Endothelial cell of umbilical vein (primary cell): Measurements from ENCODE around the gene MRPL55. TPM values are rescaled to one million over a fixed set of nuclear protein-coding genes. Genes with fewer than 3 reads are reported as not detected.

ENCODE experiments used
- BruUV-seq: library from RNA; stranded (reverse); fragments of 400-500 nt; replicated peaks from 2 replicates; lab custom pipeline; 2021; lab: Mats Ljungman, UMichigan
- CTCF ChIA-PET: fragments of 300-600, 350-600 bp; sonication (Branson Sonifier 250); formaldehyde crosslinking; loops from one replicate; lab custom pipeline; 2021; ENCODE audit warnings: antibody characterized with exemption, inconsistent platforms; lab: Charles Lee
- POLR2A ChIA-PET: fragments of 300-600, 350-600 bp; sonication (Branson Sonifier 250); formaldehyde crosslinking; loops from one replicate; lab custom pipeline; 2021; ENCODE audit warnings: antibody characterized with exemption, inconsistent platforms; lab: Charles Lee
- DNase-seq: peaks from one replicate; pipeline ENCODE4 v3.0.0-alpha.2; 2011; ENCODE audit warnings: low read depth, low spot score
- FAIRE-seq: peaks from 2 replicates; lab custom pipeline; 2011; peaks lifted over from hg19 to GRCh38; lab: Jason Lieb, UNC
- H2AFZ ChIP-seq: 2 replicates; pipeline ENCODE4 v1.6.0; 2012; ENCODE audit warnings: low read depth, low read length, control low read depth, inconsistent platforms
- H3K27ac ChIP-seq: 2 replicates; pipeline ENCODE4 v1.5.1; 2011; ENCODE audit warnings: low read depth, mild to moderate bottlenecking, control low read depth, low read length, moderate library complexity; ENCODE audit not compliant: insufficient read depth
- H3K27me3 ChIP-seq, 2 experiments: 2 replicates each; pipeline versions ENCODE4 v1.6.0 to v1.6.1; 2011; ENCODE audit warnings: low read length in 2 of 2, mixed read lengths in 1 of 2; ENCODE audit not compliant: control insufficient read depth in 2 of 2, insufficient read depth in 2 of 2
- H3K36me3 ChIP-seq, 2 experiments: 2 replicates in 1 of 2; 3 replicates in 1 of 2; pipeline ENCODE4 v1.5.1; 2011; ENCODE audit warnings: low read length in 2 of 2, mild to moderate bottlenecking in 1 of 2, moderate library complexity in 1 of 2; ENCODE audit not compliant: control insufficient read depth in 2 of 2, insufficient read depth in 2 of 2; ENCODE audit errors: extremely low read depth in 1 of 2
- H3K4me1 ChIP-seq: 3 replicates; pipeline ENCODE4 v1.5.1; 2011; ENCODE audit warnings: mild to moderate bottlenecking, low read length; ENCODE audit not compliant: control insufficient read depth, insufficient read depth; ENCODE audit errors: extremely low read depth
- H3K4me2 ChIP-seq: 2 replicates; pipeline ENCODE4 v1.6.1; 2011; ENCODE audit warnings: low read length, control low read depth, mixed read lengths; ENCODE audit not compliant: insufficient read depth
- H3K4me3 ChIP-seq, 3 experiments: fragments of 200-600 bp in 1 of 3; sonication (generic), shearing (Covaris generic) in 1 of 3; replicated peaks in 1 of 3; 2 replicates each; pipeline ENCODE4 v1.5.1; 2011 to 2016; ENCODE audit warnings: control low read depth in 3 of 3, low read length in 3 of 3, mild to moderate bottlenecking in 2 of 3, inconsistent platforms in 1 of 3, low read depth in 1 of 3, moderate library complexity in 1 of 3; ENCODE audit not compliant: insufficient read depth in 1 of 3
- H3K79me2 ChIP-seq: 2 replicates; pipeline ENCODE4 v1.6.0; 2012; ENCODE audit warnings: low read length, inconsistent platforms; ENCODE audit not compliant: control insufficient read depth, insufficient read depth
- H3K9ac ChIP-seq: replicated peaks from 2 replicates; pipeline ENCODE3; 2011; ENCODE audit warnings: low read length, control low read depth; ENCODE audit not compliant: insufficient read depth; ENCODE audit errors: extremely low read depth
- H3K9me1 ChIP-seq: replicated peaks from 3 replicates; pipeline ENCODE4 v1.6.0; 2011; ENCODE audit warnings: mild to moderate bottlenecking, low read length; ENCODE audit not compliant: control insufficient read depth, insufficient read depth; ENCODE audit errors: extremely low read depth
- H3K9me3 ChIP-seq: replicated peaks from 2 replicates; pipeline ENCODE4 v1.5.1; 2012; ENCODE audit warnings: low read length, inconsistent platforms; ENCODE audit not compliant: control insufficient read depth, insufficient read depth
- H4K20me1 ChIP-seq: replicated peaks from 2 replicates; pipeline ENCODE3; 2011; ENCODE audit warnings: mild to moderate bottlenecking, low read length; ENCODE audit not compliant: control insufficient read depth, insufficient read depth; ENCODE audit errors: extremely low read depth
- CTCF ChIP-seq, 2 donors: IDR thresholded peaks; 1 replicate in 1 of 2; 2 replicates in 1 of 2; pipeline ENCODE4 v1.5.1; 2011; ENCODE audit warnings: low read length in 2 of 2, mild to moderate bottlenecking in 2 of 2, moderate library complexity in 2 of 2, control low read depth in 1 of 2, inconsistent platforms in 1 of 2, low read depth in 1 of 2; ENCODE audit not compliant: insufficient read depth in 1 of 2; ENCODE audit errors: extremely low read depth in 1 of 2
- FOS ChIP-seq: IDR thresholded peaks from 2 replicates; pipeline ENCODE4 v1.6.1; 2011; ENCODE audit warnings: mild to moderate bottlenecking, low read length, moderate library complexity, borderline replicate concordance; ENCODE audit not compliant: insufficient read depth
- JUN ChIP-seq: IDR thresholded peaks from 2 replicates; pipeline ENCODE4 v1.6.1; 2011; ENCODE audit warnings: borderline replicate concordance, low read depth; ENCODE audit not compliant: insufficient read length, insufficient read depth
- MYC ChIP-seq: IDR thresholded peaks from one replicate; pipeline ENCODE4 v1.6.1; 2011; ENCODE audit warnings: mild to moderate bottlenecking, low read depth, low read length
- POLR2AphosphoS5 ChIP-seq: IDR thresholded peaks from 2 replicates; pipeline ENCODE4 v1.6.1; 2012; ENCODE audit warnings: low read depth, mild to moderate bottlenecking, control low read depth, low read length, moderate library complexity; ENCODE audit not compliant: insufficient read depth
- dilution Hi-C: fragments of 300-500 bp; cut with MboI; formaldehyde crosslinking; loops from one replicate; pipeline ENCODE4 v1.15.0; 2019; ENCODE audit warnings: low sequenced_read_pairs; ENCODE audit not compliant: extremely low pct_ligation_motif_present
- intact Hi-C: fragments of 100-400 bp; cut with micrococcal nuclease; formaldehyde crosslinking; loops from one replicate; pipeline ENCODE4 v1.10.0; 2022
- polyA plus RNA-seq, 4 experiments: library from polyadenylated mRNA; depleted of rRNA in 3 of 4; stranded (reverse) in 3 of 4; unstranded in 1 of 4; fragments of >200 nt; gene quantifications; 2 replicates each; pipeline versions ENCODE4 v1.2.1 to v1.2.3, GENCODE V29; 2011 to 2012; ENCODE audit warnings: missing spikeins in 1 of 4
- total RNA-seq: library from RNA; stranded (reverse); gene quantifications from 2 replicates; pipeline ENCODE4 v1.2.3, GENCODE V29; 2021
- TF ChIP-seq, protein P1 (sequence below): IDR thresholded peaks from 2 replicates; pipeline ENCODE4 v1.6.1; 2011; ENCODE audit not compliant: insufficient read depth, insufficient read length

The MRPL55 gene
- total and polyA plus RNA-seq, 2 donors (not counting 3 experiments of a cell fraction or from before 2014, with no cell fraction given) = 58.7 to 155 TPM

DNA sequence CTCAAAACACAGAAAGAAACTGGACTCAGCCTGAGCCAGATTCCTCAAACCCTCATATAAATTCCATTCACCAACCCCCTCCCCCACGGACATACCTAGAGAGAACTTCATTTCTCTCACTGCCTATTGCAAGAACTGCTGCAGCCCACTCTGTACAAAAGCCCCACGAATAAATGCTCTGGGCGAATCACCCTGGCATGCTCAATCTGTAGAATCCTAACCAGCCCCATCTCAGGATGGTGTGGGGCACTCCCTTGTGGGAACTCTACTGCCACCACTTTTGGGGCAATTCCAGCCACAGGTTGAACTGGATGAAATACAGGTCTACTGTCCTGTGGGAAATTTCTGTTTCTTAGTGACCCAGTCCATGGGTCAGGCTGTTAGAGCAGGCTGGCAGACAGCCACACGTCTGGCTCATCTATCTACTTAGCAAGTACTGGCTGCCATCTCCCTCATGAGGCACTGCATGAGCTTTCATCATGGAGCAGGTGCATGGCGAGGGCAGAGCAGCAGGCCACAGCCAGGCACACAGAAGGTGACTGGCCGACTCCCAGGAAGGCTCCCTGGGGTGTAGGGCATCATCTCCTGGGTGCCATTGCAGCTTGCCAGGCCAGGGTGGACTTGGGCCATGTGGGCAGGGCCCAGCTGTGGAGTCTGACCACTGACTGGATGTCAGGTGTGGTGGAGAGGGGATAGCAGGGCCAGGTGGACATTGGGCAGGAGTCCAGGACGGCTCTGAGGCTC, 4.4 kb downstream of the MRPL55 start:
- no peak for TF ChIP-seq POLR2AphosphoS5
- TF ChIP-seq, protein P1, sequence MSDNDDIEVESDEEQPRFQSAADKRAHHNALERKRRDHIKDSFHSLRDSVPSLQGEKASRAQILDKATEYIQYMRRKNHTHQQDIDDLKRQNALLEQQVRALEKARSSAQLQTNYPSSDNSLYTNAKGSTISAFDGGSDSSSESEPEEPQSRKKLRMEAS = no peak
- no peak for TF ChIP-seq MYC
- H3K79me2 ChIP-seq = peaks cover 24% of the 10 kb centered on the region
- no peak overlapping the region for H2AFZ ChIP-seq
- BruUV-seq = no TSS peak
- no peak overlapping the region for H3K4me2 ChIP-seq
- H3K9me1 ChIP-seq = no peaks in the 10 kb centered on the region
- dilution Hi-C loops = no loop called here
- ChIA-PET POLR2A (no interaction called here), CTCF (no interaction called here)
- no peak overlapping the region for H3K27ac ChIP-seq
- no peaks in the 10 kb centered on the region for H3K9me3 ChIP-seq
- H3K4me1 ChIP-seq = peaks cover 16% of the 10 kb centered on the region
- H3K4me3 ChIP-seq = no peak overlapping the region
- no peak overlapping the region for H3K9ac ChIP-seq
- no peaks in the 10 kb centered on the region for H3K27me3 ChIP-seq
- intact Hi-C loops = loop anchor here (5.0 kb wide), 1 partner anchor 353 kb away; a partner anchor contains a TSS
- FAIRE-seq (no peak), DNase-seq (no peak)
- H4K20me1 ChIP-seq = no peaks in the 10 kb centered on the region
- H3K36me3 ChIP-seq = peaks cover 0 to 15% of the 10 kb centered on the region in 2 experiments

GRCh38 chr1:228102791-228103620, 6.1 kb downstream of the MRPL55 start, which contains the start of gene C1orf35:
Gene C1orf35 (minus strand): TSS chr1:228103325. CDS start chr1:228103227, 98 bp downstream.
- Histone ChIP-seq H2AFZ (peak within 1 kb of the TSS; percentile 88), H3K9ac (peak within 1 kb of the TSS; percentile 41), H3K4me2 (peak within 1 kb of the TSS; percentile 69), H3K36me3 (peaks cover 7 to 28% of the 10 kb centered on the region in 2 experiments), H3K9me3 (no peaks in the 10 kb centered on the region), H3K27me3 (no peaks in the 10 kb centered on the region), H3K9me1 (no peaks in the 10 kb centered on the region), H3K27ac (peak within 1 kb of the TSS; percentile 5), H3K4me1 (peaks cover 10% of the 10 kb centered on the region), H3K4me3 (peak within 1 kb of the TSS; percentile 53 to 57 (median 53)), H3K79me2 (peaks cover 28% of the 10 kb centered on the region), H4K20me1 (no peaks in the 10 kb centered on the region)
- DNase-seq (peak; percentile 95), FAIRE-seq (peak; percentile 86)
- TSS peak; percentile 6 for BruUV-seq
- POLR2A ChIA-PET = no interaction called here
- CTCF ChIA-PET = interaction anchor here (1.0 kb wide), 1 partner anchor 104 kb away, joined by 3 read pairs; no protein-coding TSS in a partner anchor
- intact Hi-C loops = loop anchor here (1.0 kb wide), 4 partner anchors 18 to 104 kb away; partner anchors contain the start of genes ARF1 and IBA57
- TF ChIP-seq POLR2AphosphoS5 = no peak
- TF ChIP-seq FOS = no peak
- TF ChIP-seq JUN = peak; percentile 19
- no peak for TF ChIP-seq CTCF (IDR thresholded peaks at IDR 0.05; ENCODE audit: extremely low read depth in 1 of 2, insufficient read depth in 1 of 2, low read depth in 1 of 2, low read length in 2 of 2)
- dilution Hi-C loops = no loop called here
